HG03460 (cell line): ENCODE data around the gene ARPC2.

Source experiments
- ATAC-seq: cut with Tn5 transposase; IDR thresholded peaks from one replicate; pipeline ENCODE4 v1.9.1; 2021; ENCODE audit not compliant: unreplicated experiment

The ARPC2 gene

DNA sequence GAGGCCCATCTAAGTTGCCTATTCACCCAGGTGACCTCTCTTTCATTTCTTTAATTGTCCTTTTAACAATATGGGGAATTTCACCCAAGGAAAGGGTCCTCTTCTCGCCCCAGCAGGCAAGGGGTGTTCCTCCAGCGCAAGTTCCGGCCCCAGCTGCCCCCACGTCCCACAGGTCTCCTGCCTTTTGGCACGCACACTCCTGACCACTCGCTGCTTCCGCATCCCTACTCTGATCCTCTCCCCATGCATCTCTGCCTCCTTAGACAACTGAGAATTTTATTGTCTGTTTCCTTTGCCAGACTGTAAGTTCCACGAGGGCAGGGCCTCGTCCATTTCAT lies 684 bp upstream of the ARPC2 start:
- no peak for ATAC-seq

DNA sequence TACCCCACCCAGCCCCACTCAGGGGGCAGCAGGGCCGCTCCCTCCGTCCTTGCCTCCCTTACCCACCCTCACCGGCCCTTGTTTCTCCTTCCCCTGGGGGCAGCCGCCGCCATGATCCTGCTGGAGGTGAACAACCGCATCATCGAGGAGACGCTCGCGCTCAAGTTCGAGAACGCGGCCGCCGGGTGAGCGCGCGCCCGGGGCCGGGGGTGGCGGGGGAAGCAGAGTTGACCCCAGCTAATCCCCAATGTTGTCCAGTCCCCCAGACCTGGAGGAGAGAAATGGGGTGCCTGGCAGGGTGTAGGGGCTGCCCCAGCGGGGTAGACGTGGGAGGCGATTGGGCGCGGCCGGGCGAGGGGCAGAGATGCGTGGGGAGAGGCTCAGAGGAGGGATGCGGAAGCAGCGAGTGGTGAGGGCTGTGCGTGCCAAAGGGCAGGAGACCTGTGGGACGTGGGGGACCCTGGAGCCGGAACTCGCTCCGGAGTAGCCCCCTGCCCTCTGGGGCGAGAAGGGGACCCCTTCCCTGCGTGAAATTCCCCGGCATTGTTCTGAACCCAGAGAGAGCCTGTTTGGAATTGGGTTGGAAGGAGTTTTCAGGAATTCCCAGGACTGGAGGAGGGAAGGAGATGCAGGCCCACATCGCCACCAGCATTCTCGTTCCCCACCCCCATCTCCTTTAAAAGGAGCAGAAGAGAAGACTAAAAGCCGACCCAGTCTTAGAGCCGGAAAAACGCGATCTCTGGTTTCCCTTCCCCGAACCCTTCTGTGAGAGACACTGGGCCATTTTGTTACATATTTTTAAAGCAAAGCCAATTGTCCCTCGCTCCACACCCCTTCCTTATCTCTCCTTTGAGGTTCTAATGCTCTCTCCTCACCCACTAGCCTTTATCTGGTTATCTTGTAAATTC lies 625 bp downstream of the ARPC2 start:
- peak; percentile 33 for ATAC-seq

DNA sequence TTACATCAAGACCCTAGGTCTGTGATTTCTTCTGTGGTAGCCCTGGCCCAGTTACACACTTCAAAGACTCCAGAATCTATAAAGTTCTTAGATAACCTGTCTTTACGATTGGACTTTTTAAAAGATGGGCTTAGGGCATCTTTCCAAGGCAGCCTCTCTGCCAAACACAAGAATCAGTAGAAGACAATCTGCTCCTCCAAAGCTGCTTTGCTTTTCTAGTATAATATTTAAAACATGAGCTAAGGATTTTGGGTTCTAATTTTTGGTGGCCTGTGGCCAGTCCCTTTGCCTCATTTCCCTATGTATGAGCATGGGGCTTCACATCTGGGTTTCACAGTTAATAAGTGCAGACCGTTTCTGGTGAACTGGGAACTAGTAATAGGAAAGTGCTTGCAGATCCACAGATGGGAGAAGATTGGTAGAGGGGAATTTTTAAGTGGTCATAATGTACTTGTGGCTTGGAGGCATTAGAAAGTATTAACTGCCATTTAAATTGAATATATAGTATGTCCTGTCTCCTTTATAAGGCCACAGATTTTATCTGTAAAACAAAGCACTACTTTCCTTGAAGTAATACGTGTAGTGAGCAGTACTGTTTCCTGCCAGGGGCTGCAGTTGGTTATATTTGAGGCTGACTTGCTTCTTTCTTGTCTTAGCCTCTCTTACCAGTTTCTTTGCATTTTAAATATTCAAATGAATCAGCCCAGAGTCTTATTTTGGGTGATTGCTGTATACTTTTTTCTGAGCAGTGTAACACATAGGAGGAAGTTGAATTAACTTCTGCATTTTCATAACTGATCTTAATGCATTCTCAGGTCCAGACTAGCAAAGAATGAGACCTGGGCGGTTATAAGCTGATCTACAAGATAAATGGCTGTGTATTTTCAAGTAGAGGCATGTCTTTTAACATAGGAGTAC lies 1.5 kb downstream of the ARPC2 start:
- peak; percentile 40 for ATAC-seq

DNA sequence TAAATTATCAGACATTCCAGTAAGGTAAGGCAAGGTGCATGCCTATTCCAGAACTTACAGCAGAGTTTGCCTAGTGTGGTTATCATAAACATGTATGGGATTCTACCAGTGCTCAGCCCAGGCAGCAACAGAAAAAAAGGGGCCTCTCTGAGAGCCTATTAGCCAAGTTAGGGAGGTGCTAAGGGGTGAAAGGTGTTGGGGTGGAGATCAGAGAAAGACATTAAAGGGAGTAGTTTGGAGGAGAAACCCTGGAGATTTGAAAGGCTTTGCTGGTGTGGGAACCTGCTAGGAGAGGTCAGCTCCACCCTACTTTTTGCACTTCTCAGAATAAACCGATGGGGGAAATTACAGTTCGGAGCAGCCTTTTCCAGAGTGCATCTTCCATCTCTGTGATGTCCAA lies 2.9 kb downstream of the ARPC2 start:
- no peak for ATAC-seq

DNA sequence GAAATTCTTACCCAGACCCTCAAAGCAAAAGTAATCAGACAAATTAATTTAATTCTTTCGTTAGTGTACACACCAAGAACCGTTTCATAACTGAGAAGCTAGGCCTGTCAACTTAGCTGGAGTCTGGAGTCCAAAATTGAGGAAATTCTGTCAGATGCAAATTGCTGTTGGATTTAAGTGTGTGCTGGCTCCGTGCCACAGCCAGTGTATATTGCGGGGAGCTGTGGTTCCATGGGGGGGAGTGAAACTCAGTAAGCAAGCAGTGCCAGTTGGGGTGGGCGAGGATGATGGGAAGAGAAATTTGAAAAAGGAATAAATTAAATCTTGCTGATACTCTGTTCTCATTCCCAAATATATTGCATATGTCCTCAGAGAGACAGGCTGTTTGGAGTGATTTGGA lies 4.0 kb downstream of the ARPC2 start:
- ATAC-seq: no peak

DNA sequence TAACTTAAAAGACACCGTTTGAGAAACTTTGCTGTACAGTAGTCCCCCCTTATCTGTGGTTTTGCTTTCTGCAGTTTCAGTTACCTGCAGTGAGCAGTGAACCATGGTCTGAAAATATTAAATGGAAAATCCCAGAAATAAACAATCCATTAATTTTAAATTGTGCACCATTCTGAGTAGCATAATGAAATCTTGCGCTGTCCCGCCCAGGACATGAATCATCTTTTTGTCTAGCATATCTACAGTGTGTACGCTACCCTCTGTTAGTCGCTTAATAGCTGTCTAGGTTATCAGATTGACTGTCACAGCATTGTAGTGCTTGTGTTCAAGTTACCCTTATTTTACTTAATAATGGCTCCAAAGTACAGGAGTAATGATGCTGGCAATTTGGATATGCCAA lies 6.1 kb downstream of the ARPC2 start:
- ATAC-seq: no peak

DNA sequence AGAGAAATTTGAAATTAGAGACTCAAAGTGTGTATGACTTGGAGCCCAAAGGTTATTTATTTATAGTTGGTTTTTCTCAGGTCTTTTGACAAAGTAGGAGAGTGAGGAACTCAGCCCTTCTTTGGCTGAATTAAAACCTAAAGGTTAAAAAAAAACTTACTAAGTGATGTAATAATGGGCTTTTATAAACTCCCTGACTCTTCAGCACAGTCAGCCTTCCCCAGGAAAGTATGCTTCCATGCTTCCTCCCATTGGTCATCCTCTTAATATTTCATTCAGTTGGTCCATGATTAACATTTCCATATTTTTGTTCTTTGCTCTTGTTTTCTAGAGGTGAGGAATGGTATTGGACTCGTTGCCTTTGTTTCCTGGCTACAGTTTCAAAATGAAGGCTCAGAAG lies 7.2 kb downstream of the ARPC2 start:
- ATAC-seq: no peak

DNA sequence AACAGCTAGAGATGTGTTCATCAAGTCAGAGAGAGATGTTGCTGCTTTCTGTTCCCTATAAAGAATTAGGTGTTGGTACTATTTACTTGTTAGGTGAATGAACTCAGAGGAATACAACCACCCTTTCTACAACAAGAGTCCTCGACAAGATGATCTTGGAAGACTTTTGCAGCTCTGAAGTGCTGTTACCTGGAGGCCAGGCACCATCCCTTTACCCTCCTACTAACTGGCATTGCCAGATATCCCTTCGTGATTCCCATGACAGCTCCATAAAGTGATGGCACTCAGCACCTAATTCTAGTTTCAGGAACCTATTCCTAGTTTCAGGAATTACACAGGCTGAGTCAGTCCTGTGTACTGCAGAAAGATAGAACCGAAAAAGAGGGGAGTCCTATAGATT lies 9.9 kb downstream of the ARPC2 start:
- no peak for ATAC-seq

DNA sequence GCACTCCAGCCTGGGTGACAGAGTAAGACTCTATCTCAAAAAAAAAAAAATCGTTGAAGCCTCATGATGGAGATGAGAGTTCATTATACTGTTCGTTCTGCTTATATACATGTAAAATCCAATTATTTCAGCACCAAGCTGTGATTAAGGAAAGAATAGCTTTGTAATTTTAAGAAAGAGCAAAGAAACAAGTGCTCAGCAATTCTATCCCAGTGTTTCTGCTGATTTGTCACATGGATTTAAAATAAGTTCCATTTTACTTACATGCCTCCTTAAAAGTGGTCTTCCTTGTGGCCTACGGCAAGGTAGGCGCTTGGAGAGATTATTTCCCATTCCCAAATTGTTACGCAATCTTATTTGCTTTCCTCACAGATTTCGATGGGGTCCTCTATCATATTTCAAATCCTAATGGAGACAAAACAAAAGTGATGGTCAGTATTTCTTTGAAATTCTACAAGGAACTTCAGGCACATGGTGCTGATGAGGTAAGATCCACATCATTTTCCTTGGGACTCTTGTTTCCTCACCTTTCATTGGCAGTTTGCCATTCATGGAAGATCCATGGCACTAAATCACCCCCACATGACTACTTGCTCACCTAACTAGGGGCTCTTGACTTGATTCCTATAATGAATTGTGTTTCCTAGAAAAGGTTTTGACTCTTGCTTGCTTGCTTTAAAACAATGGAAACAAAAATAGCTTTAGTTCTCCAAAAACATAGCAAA lies 11.5 kb downstream of the ARPC2 start:
- no peak for ATAC-seq

DNA sequence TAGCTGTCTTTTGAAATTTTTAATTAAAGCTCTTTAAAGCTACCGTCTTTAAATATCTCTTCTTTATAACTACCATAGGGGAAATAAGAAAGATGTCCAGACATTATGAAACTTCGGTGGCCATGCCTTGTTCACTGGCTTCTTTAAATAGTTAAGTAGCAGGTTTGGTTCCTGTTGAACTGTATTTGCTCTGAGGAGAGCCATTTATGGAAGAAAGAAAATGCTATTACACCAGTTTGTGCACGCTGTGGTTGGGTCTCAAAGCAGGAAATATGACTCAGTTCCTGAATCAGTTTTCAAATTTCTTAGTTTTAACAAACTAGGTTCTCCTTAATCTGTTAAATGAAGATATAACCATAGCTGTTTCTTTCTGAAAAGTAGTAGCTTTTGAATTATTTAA lies 12.2 kb downstream of the ARPC2 start:
- peak; percentile 91 for ATAC-seq

DNA sequence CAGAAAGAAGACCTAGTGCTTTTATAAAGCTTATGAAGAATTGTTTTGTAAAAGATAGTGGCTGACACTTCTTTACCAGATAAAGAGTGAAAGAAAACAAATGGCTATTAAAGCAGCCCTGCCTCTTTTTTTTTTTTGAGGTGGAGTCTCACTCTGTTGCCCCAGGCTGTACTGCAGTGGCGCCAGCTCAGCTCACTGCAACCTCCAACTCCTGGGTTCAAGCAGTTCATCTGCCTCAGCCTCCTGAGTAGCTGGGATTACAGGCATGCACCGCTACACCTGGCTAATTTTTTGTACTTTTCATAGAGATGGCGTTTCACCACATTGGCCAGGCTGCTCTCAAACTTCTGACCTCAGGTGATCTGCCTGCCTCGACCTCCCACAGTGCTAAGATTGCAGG lies 12.9 kb downstream of the ARPC2 start:
- no peak for ATAC-seq

DNA sequence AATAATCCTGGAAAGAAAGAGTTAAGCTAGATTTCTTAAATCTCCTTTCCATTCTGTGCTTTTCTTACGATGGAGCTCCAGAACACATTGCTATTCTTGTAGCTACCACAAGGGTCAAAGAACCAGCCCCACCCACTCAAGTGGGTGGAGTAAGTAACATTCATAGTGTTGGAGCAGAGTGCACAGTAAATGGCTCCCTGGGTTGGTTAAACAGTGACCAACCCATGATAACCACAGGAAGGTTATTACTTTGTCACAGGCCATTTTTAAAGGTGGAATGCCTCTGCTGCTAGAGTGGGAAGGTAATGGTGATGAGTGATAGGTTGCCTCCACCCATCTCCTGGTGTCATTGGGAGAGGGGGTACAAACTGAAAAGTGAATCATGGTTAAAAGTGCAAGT lies 13.9 kb downstream of the ARPC2 start:
- ATAC-seq: peak; percentile 67

DNA sequence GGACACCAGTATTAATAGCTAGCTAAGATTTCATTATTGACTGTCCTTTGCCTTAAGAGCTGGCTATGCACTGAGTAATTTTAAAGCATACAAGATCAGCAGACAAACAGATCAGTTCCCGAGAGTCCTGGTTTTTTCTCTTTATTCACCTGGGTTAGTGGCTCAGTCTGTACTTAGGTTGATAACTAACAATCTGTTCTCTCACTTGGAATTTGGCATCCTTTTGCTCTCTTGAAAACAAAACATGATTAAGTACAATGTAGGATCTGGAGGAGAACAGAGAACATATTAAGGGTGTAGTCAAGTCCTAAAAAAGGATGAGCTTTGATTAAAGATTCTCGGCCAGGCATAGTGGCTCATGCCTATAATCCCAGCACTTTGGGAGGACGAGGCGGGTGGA lies 16.6 kb downstream of the ARPC2 start:
- ATAC-seq: no peak

DNA sequence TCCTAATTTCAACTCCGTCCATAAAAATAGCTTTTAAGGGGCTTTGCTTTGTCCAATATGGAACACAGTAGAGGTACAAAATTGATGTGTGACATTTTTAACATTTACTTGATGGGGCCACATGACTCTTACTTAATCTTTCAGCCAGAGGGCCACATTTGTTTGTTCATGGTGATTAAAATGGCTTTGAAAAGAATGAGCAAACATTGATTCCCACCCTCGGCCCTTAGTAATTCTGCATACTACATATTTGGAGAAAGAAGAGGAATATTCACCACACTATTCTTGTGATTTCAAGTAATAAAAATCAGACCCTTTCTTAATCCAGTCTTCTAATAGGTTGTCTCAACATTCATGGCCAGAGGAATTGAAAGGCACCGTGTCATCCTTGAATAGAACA lies 17.5 kb downstream of the ARPC2 start:
- ATAC-seq: no peak

DNA sequence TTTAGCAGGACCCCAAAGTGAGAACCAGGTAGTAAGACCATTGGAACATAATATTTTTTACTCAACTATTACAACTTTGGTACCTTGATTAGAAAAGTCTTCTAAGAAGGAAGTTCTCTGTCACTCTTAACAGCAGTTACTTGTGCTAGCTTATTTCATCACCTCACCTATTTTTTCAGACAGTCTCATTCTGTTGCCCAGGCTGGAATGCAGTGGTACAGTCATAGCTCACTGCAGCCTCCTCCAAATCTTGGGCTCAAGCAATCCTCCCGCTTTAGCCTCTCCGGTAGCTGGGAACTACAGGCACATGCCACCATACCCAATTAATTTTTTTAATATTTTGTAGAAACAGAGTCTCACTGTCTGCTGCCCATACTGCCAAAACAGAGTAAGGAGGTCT lies 18.0 kb downstream of the ARPC2 start:
- ATAC-seq: no peak

DNA sequence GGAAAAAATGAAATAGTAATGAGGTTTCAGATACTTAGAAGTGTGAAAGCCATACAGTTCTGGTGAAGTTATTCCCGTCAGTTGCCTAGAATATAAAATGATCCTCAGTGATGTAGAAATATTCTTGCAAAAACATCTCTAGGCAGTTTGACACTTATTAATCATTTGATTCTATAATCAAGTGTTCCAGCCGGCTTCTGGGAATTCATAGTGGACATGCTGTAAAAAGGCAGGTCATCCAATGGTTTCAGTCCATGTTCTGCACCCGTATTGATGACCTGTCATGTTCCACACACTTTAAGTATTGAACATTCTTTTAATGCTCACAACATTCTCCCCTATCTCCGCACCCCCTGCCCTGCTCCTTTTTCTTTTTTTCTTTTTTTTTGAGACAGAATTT lies 19.8 kb downstream of the ARPC2 start:
- ATAC-seq: no peak

DNA sequence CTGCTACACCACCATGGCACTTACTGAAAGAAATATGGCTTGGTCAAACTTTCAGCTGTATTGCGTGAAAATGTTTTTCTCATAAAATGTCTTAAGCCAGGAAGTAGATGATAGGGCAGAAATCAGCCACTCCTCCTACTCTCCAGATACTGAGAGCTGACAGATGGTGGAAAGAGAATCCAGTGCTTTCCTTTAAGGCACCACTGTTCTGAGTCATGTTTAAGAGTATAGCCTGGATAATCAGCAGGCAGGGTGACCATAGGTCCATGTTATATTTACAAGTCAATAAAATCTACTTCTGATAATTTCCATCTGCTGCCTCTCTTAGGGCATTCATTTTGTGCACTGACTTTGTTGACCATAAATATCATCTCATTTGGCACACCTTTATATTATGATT lies 21.9 kb downstream of the ARPC2 start:
- ATAC-seq: no peak

DNA sequence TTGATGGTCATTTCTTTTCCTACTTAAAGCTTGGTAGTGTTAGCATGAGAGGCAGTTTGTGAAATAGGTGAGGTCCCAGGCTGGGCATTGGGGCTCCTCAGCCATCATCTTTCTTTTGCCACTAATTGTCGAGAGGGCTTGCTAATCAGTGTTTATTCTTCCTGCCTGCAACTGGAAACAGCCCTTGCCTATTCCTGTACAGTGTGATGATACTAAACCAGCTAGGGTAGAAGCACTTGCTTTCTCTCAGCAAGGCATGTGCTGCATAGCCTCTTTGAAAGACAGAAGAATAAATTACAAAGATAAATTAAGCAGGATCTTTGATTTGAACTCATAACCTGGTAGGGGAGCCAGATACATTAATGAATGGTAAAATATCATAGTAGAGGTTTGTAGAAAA lies 27.2 kb downstream of the ARPC2 start:
- no peak for ATAC-seq

DNA sequence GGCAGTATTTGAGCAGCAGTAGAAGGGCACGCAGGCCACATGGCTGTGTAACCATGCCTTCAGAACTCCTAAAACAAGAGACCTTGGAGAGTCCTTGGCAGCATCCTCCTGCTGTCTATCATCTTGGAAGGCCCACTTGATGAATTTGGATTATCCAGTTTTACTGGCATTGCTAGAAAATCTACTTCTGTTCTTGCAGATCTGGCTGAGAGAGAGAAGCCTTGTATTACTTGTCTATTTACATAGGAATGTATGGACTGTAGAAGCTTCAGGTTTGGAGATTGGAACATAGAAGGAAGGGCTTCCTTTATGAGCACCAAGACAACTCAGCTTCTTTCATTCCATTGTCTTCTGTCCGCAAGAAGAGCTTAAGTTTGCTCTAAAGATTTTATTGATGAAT lies 27.7 kb downstream of the ARPC2 start:
- no peak for ATAC-seq

DNA sequence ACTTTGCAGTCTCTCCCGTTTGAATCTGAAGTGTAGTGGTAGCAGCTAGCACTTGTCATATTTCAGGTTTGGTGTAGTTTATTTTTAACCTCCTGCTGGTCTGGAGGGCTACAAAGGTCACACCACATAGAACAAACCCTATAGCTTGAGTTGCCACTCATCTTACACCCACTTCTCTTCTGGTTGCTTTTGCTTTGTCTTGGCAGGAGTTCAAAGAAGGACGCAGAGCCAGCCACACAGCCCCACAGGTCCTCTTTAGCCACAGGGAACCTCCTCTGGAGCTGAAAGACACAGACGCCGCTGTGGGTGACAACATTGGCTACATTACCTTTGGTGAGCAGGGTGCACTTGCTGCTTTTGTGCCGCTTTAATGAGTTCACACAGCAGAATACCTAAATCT lies 28.2 kb downstream of the ARPC2 start:
- no peak for ATAC-seq

DNA sequence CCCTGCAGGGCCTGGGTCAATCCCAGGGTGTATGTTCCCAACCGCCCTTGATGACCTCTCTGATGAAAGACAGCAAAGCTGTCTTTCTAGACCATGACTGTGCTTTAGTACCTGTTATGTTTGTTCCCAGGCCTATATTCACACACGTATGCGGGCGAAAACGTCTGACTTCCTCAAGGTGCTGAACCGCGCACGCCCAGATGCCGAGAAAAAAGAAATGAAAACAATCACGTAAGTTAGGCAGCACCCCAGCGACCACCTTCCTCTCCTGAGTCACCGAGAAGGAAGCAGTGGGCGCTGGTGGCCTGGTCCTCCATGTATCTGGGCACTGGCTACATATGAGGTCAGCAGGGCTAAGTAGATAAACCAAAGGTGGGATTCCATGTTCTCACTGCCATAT lies 32.7 kb downstream of the ARPC2 start:
- no peak for ATAC-seq
